SJSA1 (cell line): Measurements from ENCODE around the gene OPALIN. TPM values are rescaled to one million over a fixed set of nuclear protein-coding genes. Genes with fewer than 3 reads are reported as not detected.

Source experiments
- DNase-seq, 2 experiments: peaks; one replicate each; pipeline ENCODE4 v3.0.0-alpha.2; 2015 to 2020; ENCODE audit warnings: low spot score in 2 of 2, low read depth in 1 of 2
- H3K27ac ChIP-seq: fragments of 250-450 bp; sonication (Bioruptor Pico); 2 replicates; pipeline ENCODE4 v1.5.1; 2020; ENCODE audit warnings: mild to moderate bottlenecking, moderate library complexity
- H3K27me3 ChIP-seq: fragments of 250-450 bp; sonication (Bioruptor Pico); replicated peaks from 2 replicates; pipeline ENCODE4 v1.5.1; 2020; ENCODE audit warnings: mild to moderate bottlenecking, moderate library complexity
- H3K36me3 ChIP-seq: fragments of 250-450 bp; sonication (Bioruptor Pico); 2 replicates; pipeline ENCODE4 v1.5.1; 2020; ENCODE audit warnings: mild to moderate bottlenecking
- H3K4me1 ChIP-seq: fragments of 250-450 bp; sonication (Bioruptor Pico); replicated peaks from 2 replicates; pipeline ENCODE4 v1.6.1; 2021; ENCODE audit warnings: mild to moderate bottlenecking
- H3K4me3 ChIP-seq: fragments of 250-450 bp; sonication (Bioruptor Pico); 2 replicates; pipeline ENCODE4 v1.5.1; 2020; ENCODE audit warnings: mild to moderate bottlenecking
- H3K9me3 ChIP-seq: fragments of 250-450 bp; sonication (Bioruptor Pico); replicated peaks from 2 replicates; pipeline ENCODE4 v1.5.1; 2020; ENCODE audit warnings: mild to moderate bottlenecking
- total RNA-seq: library from RNA; depleted of rRNA; stranded (reverse); fragments of >200 nt; shearing (Covaris generic); gene quantifications from 2 replicates; pipeline ENCODE4 v1.2.3, GENCODE V29; 2014; rRNA removed

OPALIN gene
- not detected in 2 replicates for total RNA-seq

GRCh38 chr10:96358851-96359540 is at the start of gene OPALIN:
Gene OPALIN, minus strand, starts transcription at chr10:96359002. Its CDS starts 106 bp downstream, at chr10:96358896.
- Histone ChIP-seq H3K36me3 (no peaks in the 10 kb centered on the region), H3K4me3 (no peak within 1 kb of the TSS), H3K27ac (no peak within 1 kb of the TSS), H3K9me3 (no peaks in the 10 kb centered on the region), H3K4me1 (no peaks in the 10 kb centered on the region), H3K27me3 (peaks cover 24% of the 10 kb centered on the region)
- no peak for DNase-seq

GRCh38 chr10:96408201-96408600 is 49.4 kb upstream of the OPALIN start:
- no peaks in the 10 kb centered on the region for H3K36me3 ChIP-seq
- no peak for DNase-seq
- H3K27ac ChIP-seq = no peak overlapping the region
- H3K4me1 ChIP-seq = no peaks in the 10 kb centered on the region
- H3K9me3 ChIP-seq = no peaks in the 10 kb centered on the region
- H3K27me3 ChIP-seq = peaks cover 42% of the 10 kb centered on the region
- H3K4me3 ChIP-seq = no peak overlapping the region

- no peaks in the 10 kb centered on the region for H3K9me3 ChIP-seq
- no peaks in the 10 kb centered on the region for H3K4me1 ChIP-seq
- peaks cover 41% of the 10 kb centered on the region for H3K27me3 ChIP-seq
- H3K27ac ChIP-seq = no peak overlapping the region
- no peaks in the 10 kb centered on the region for H3K36me3 ChIP-seq
- H3K4me3 ChIP-seq = no peak overlapping the region
- DNase-seq = peak in 1 of 2 experiments; percentile 14
These were observed 48.8 kb upstream of the OPALIN start for GRCh38 chr10:96407560-96408069.

- Histone ChIP-seq H3K27me3 (peaks cover 39% of the 10 kb centered on the region), H3K4me1 (no peaks in the 10 kb centered on the region), H3K4me3 (no peak overlapping the region), H3K9me3 (no peaks in the 10 kb centered on the region), H3K27ac (no peak overlapping the region), H3K36me3 (no peaks in the 10 kb centered on the region)
- DNase-seq = no peak
These were observed 47.3 kb upstream of the OPALIN start for GRCh38 chr10:96406091-96406490.

- H3K4me3 ChIP-seq = no peak overlapping the region
- peaks cover 40% of the 10 kb centered on the region for H3K27me3 ChIP-seq
- no peak for DNase-seq
- H3K9me3 ChIP-seq = no peaks in the 10 kb centered on the region
- no peaks in the 10 kb centered on the region for H3K4me1 ChIP-seq
- no peak overlapping the region for H3K27ac ChIP-seq
- no peaks in the 10 kb centered on the region for H3K36me3 ChIP-seq
These were observed 43.9 kb upstream of the OPALIN start for GRCh38 chr10:96402417-96403305.

GRCh38 chr10:96401036-96401435 is 42.2 kb upstream of the OPALIN start:
- DNase-seq = no peak
- H3K4me3 ChIP-seq = no peak overlapping the region
- peaks cover 44% of the 10 kb centered on the region for H3K27me3 ChIP-seq

GRCh38 chr10:96400465-96400864 is 41.7 kb upstream of the OPALIN start:
- H3K27ac ChIP-seq = no peak overlapping the region
- peaks cover 48% of the 10 kb centered on the region for H3K27me3 ChIP-seq
- H3K4me3 ChIP-seq = no peak overlapping the region
- no peaks in the 10 kb centered on the region for H3K36me3 ChIP-seq
- no peaks in the 10 kb centered on the region for H3K9me3 ChIP-seq
- no peak for DNase-seq
- no peaks in the 10 kb centered on the region for H3K4me1 ChIP-seq

More at GRCh38 chr10:96401036-96401435, 42.2 kb upstream of the OPALIN start:
- H3K36me3 ChIP-seq = no peaks in the 10 kb centered on the region
- H3K4me1 ChIP-seq = no peaks in the 10 kb centered on the region
- no peak overlapping the region for H3K27ac ChIP-seq
- H3K9me3 ChIP-seq = no peaks in the 10 kb centered on the region

- Histone ChIP-seq H3K27me3 (peaks cover 48% of the 10 kb centered on the region), H3K9me3 (no peaks in the 10 kb centered on the region)
These were observed 39.1 kb upstream of the OPALIN start for GRCh38 chr10:96397902-96398301.

GRCh38 chr10:96395931-96396877 is 37.4 kb upstream of the OPALIN start:
- H3K9me3 ChIP-seq = no peaks in the 10 kb centered on the region
- H3K4me1 ChIP-seq = no peaks in the 10 kb centered on the region
- no peaks in the 10 kb centered on the region for H3K36me3 ChIP-seq
- H3K4me3 ChIP-seq = no peak overlapping the region
- H3K27ac ChIP-seq = no peak overlapping the region
- DNase-seq = peak; percentile 50 to 63
- H3K27me3 ChIP-seq = peaks cover 56% of the 10 kb centered on the region

More at GRCh38 chr10:96397902-96398301, 39.1 kb upstream of the OPALIN start:
- DNase-seq = no peak
- H3K4me1 ChIP-seq = no peaks in the 10 kb centered on the region
- H3K36me3 ChIP-seq = no peaks in the 10 kb centered on the region
- H3K4me3 ChIP-seq = no peak overlapping the region
- no peak overlapping the region for H3K27ac ChIP-seq

- H3K27me3 ChIP-seq = peaks cover 41% of the 10 kb centered on the region
- H3K27ac ChIP-seq = no peak overlapping the region
- H3K9me3 ChIP-seq = no peaks in the 10 kb centered on the region
- DNase-seq = no peak
- no peaks in the 10 kb centered on the region for H3K36me3 ChIP-seq
- no peaks in the 10 kb centered on the region for H3K4me1 ChIP-seq
- H3K4me3 ChIP-seq = no peak overlapping the region
These were observed 31.7 kb upstream of the OPALIN start for GRCh38 chr10:96390460-96390864.

GRCh38 chr10:96389785-96390184 is 31.0 kb upstream of the OPALIN start:
- no peaks in the 10 kb centered on the region for H3K4me1 ChIP-seq
- peaks cover 34% of the 10 kb centered on the region for H3K27me3 ChIP-seq
- H3K4me3 ChIP-seq = no peak overlapping the region
- no peak overlapping the region for H3K27ac ChIP-seq
- H3K36me3 ChIP-seq = no peaks in the 10 kb centered on the region
- no peak for DNase-seq
- H3K9me3 ChIP-seq = no peaks in the 10 kb centered on the region

GRCh38 chr10:96387601-96388000 is 28.8 kb upstream of the OPALIN start:
- no peak for DNase-seq
- no peaks in the 10 kb centered on the region for H3K4me1 ChIP-seq
- no peak overlapping the region for H3K4me3 ChIP-seq
- no peaks in the 10 kb centered on the region for H3K36me3 ChIP-seq
- H3K27me3 ChIP-seq = peaks cover 19% of the 10 kb centered on the region
- H3K27ac ChIP-seq = no peak overlapping the region
- H3K9me3 ChIP-seq = no peaks in the 10 kb centered on the region

- no peaks in the 10 kb centered on the region for H3K9me3 ChIP-seq
- H3K4me1 ChIP-seq = no peaks in the 10 kb centered on the region
- H3K36me3 ChIP-seq = no peaks in the 10 kb centered on the region
- no peak for DNase-seq
- no peak overlapping the region for H3K27ac ChIP-seq
- no peak overlapping the region for H3K4me3 ChIP-seq
- peaks cover 16% of the 10 kb centered on the region for H3K27me3 ChIP-seq
These were observed 28.4 kb upstream of the OPALIN start for GRCh38 chr10:96387161-96387560.
